SK-N-SH (cell line): ENCODE results near the gene DROSHA. TPM values are rescaled to one million over a fixed set of nuclear protein-coding genes. Genes with fewer than 3 reads are reported as not detected.

Source experiments
- CTCF ChIA-PET: fragments of 300-600, 350-600 bp; formaldehyde crosslinking; extraction: SDS; loops from one replicate; lab custom pipeline; 2021; lab: Yijun Ruan, JAX
- POLR2A ChIA-PET: fragments of 350-600 bp; sonication (Branson Sonifier 250); formaldehyde crosslinking; extraction: SDS; loops from one replicate; lab custom pipeline; 2020; ENCODE audit warnings: antibody characterized with exemption, inconsistent platforms; lab: Yijun Ruan, JAX
- DNase-seq: peaks from one replicate; pipeline ENCODE4 v3.0.0; 2012
- H2AFZ ChIP-seq: fragments of 200-600 bp; sonication (generic); 2 replicates; pipeline ENCODE4 v1.8.1; 2016; ENCODE audit warnings: antibody characterized with exemption, mild to moderate bottlenecking, low read depth
- H3F3A ChIP-seq: fragments of 200-600 bp; sonication (generic); replicated peaks from 2 replicates; pipeline ENCODE3; 2016; ENCODE audit warnings: antibody characterized with exemption, mild to moderate bottlenecking; ENCODE audit not compliant: insufficient read depth
- H3K27ac ChIP-seq, 2 experiments: fragments of 200-500 bp in 1 of 2; fragments of 200-600 bp in 1 of 2; sonication (Bioruptor generic) in 1 of 2; sonication (generic), shearing (Covaris generic) in 1 of 2; 2 replicates each; pipeline versions ENCODE4 v1.5.1 to v1.6.1; 2014 to 2016; ENCODE audit warnings: low read depth in 2 of 2, inconsistent platforms in 1 of 2, low read length in 1 of 2, mild to moderate bottlenecking in 1 of 2, mixed read lengths in 1 of 2
- H3K27me3 ChIP-seq: fragments of 200-600 bp; sonication (generic), shearing (Covaris generic); 2 replicates; pipeline ENCODE4 v1.6.1; 2016; ENCODE audit warnings: mixed run types; ENCODE audit not compliant: insufficient read depth
- H3K36me3 ChIP-seq, 2 experiments: fragments of 200-500 bp in 1 of 2; fragments of 200-600 bp in 1 of 2; sonication (Bioruptor generic) in 1 of 2; sonication (generic) in 1 of 2; replicated peaks in 1 of 2; 2 replicates each; pipeline versions ENCODE3 to v1.5.1; 2014 to 2016; ENCODE audit warnings: low read length in 1 of 2, mild to moderate bottlenecking in 1 of 2; ENCODE audit not compliant: insufficient read depth in 2 of 2, control insufficient read depth in 1 of 2
- H3K4me1 ChIP-seq, 2 experiments: fragments of 200-500 bp in 1 of 2; fragments of 200-600 bp in 1 of 2; sonication (Bioruptor generic) in 1 of 2; sonication (generic), shearing (Covaris generic) in 1 of 2; 2 replicates each; pipeline versions ENCODE4 v1.5.1 to v1.6.1; 2014 to 2016; ENCODE audit warnings: low read depth in 1 of 2, low read length in 1 of 2, mixed run types in 1 of 2; ENCODE audit not compliant: insufficient read depth in 2 of 2, control insufficient read depth in 1 of 2
- H3K4me2 ChIP-seq: fragments of 200-600 bp; sonication (generic), shearing (Covaris generic); 2 replicates; pipeline ENCODE4 v1.6.1; 2017; ENCODE audit warnings: mixed run types
- H3K4me3 ChIP-seq, 2 experiments: fragments of 200-500 bp in 1 of 2; fragments of 200-600 bp in 1 of 2; sonication (Bioruptor generic) in 1 of 2; sonication (generic), shearing (Covaris generic) in 1 of 2; 2 replicates each; pipeline versions ENCODE4 v1.5.1 to v1.8.1; 2014 to 2016; ENCODE audit warnings: low read depth in 2 of 2, inconsistent platforms in 1 of 2, low read length in 1 of 2, mild to moderate bottlenecking in 1 of 2, mixed read lengths in 1 of 2, moderate library complexity in 1 of 2
- H3K79me2 ChIP-seq: fragments of 200-600 bp; sonication (generic); 2 replicates; pipeline ENCODE4 v1.8.1; 2017; ENCODE audit warnings: mild to moderate bottlenecking; ENCODE audit not compliant: insufficient read depth
- H3K9ac ChIP-seq: fragments of 200-600 bp; sonication (generic); 2 replicates; pipeline ENCODE4 v1.6.1; 2017; ENCODE audit warnings: mixed run types
- H3K9me2 ChIP-seq: fragments of 200-600 bp; sonication (generic); 2 replicates; pipeline ENCODE4 v1.6.1; 2017; ENCODE audit warnings: mixed run types
- H3K9me3 ChIP-seq: fragments of 200-600 bp; sonication (generic); 2 replicates; pipeline ENCODE4 v1.6.1; 2017; ENCODE audit warnings: mixed run types, mild to moderate bottlenecking, moderate library complexity
- H4K20me1 ChIP-seq: fragments of 200-600 bp; sonication (generic); 2 replicates; pipeline ENCODE4 v1.6.1; 2017; ENCODE audit warnings: mild to moderate bottlenecking, mixed run types; ENCODE audit not compliant: insufficient read depth
- CTCF ChIP-seq: fragments of 200-600 bp; sonication (generic); IDR thresholded peaks from 2 replicates; pipeline ENCODE4 v1.6.1; 2017; ENCODE audit warnings: antibody characterized with exemption, mild to moderate bottlenecking, moderate library complexity
- ELF1 ChIP-seq: IDR thresholded peaks from 2 replicates; pipeline ENCODE4 v1.4.0; 2012
- EP300 ChIP-seq, 2 experiments: IDR thresholded peaks; 2 replicates each; pipeline versions ENCODE4 v1.4.0 to v1.6.1; 2012; ENCODE audit warnings: borderline replicate concordance in 1 of 2, low read depth in 1 of 2, low read length in 1 of 2
- FOXJ3 ChIP-seq: sonication (generic); formaldehyde crosslinking; IDR thresholded peaks from 2 replicates; pipeline ENCODE4 v1.5.1; 2020; ENCODE audit warnings: mild to moderate bottlenecking, missing genetic modification reagents
- FOXM1 ChIP-seq: IDR thresholded peaks from 2 replicates; pipeline ENCODE4 v1.4.0; 2012; ENCODE audit warnings: low read depth, mild to moderate bottlenecking
- GABPA ChIP-seq: IDR thresholded peaks from 2 replicates; pipeline ENCODE4 v1.4.0; 2012; ENCODE audit warnings: low read depth, mild to moderate bottlenecking
- JUND ChIP-seq: IDR thresholded peaks from 2 replicates; pipeline ENCODE4 v1.4.0; 2012
- MEF2A ChIP-seq: IDR thresholded peaks from 2 replicates; pipeline ENCODE4 v1.4.0; 2012; ENCODE audit warnings: low read depth, borderline replicate concordance
- MXI1 ChIP-seq: IDR thresholded peaks from 2 replicates; pipeline ENCODE4 v1.6.1; 2012; ENCODE audit warnings: mild to moderate bottlenecking, low read depth, low read length, improper control_type of control experiment
- NRF1 ChIP-seq: IDR thresholded peaks from 2 replicates; pipeline ENCODE4 v1.6.1; 2012; ENCODE audit warnings: low read depth, mild to moderate bottlenecking, low read length
- POLR2AphosphoS5 ChIP-seq: IDR thresholded peaks from 2 replicates; pipeline ENCODE4 v1.6.1; 2012; ENCODE audit warnings: low read depth, low read length
- RFX5 ChIP-seq: IDR thresholded peaks from 2 replicates; pipeline ENCODE4 v1.6.1; 2012; ENCODE audit warnings: mild to moderate bottlenecking, improper control_type of control experiment, low read length
- SIN3A ChIP-seq: IDR thresholded peaks from 2 replicates; pipeline ENCODE4 v1.6.1; 2012; ENCODE audit warnings: low read depth, mild to moderate bottlenecking, low read length, moderate library complexity, borderline replicate concordance
- TAF1 ChIP-seq: IDR thresholded peaks from 2 replicates; pipeline ENCODE4 v1.6.1; 2012; ENCODE audit warnings: low read depth, mild to moderate bottlenecking, low read length, moderate library complexity, borderline replicate concordance
- TEAD4 ChIP-seq: IDR thresholded peaks from 2 replicates; pipeline ENCODE4 v1.4.0; 2012; ENCODE audit warnings: mild to moderate bottlenecking, borderline replicate concordance; ENCODE audit not compliant: insufficient read depth
- YY1 ChIP-seq: IDR thresholded peaks from 2 replicates; pipeline ENCODE4 v1.4.0; 2012; ENCODE audit warnings: low read depth, mild to moderate bottlenecking
- WGBS: methylation state at CpG from one replicate; pipeline ENCODE4 v1.1.6; 2017; ENCODE audit warnings: low lambda C conversion rate; 5-methylcytosine and 5-hydroxymethylcytosine counted together
- polyA plus RNA-seq, 3 experiments: library from polyadenylated mRNA; depleted of rRNA; stranded (reverse); fragments of >200 nt; gene quantifications; 2 replicates each; pipeline ENCODE4 v1.2.3, GENCODE V29; 2012
- TF ChIP-seq, protein P1 (sequence below): IDR thresholded peaks from 2 replicates; pipeline ENCODE4 v1.6.1; 2012; ENCODE audit warnings: mild to moderate bottlenecking, low read depth, low read length, moderate library complexity
- TF ChIP-seq, protein P2 (sequence below): fragments of 150-350 bp; IDR thresholded peaks from 2 replicates; pipeline ENCODE4 v1.6.1; 2017; ENCODE audit warnings: antibody characterized with exemption, low read length, low read depth, borderline replicate concordance

Gene DROSHA
- polyA plus RNA-seq, 1 of the 3 experiments (the other 2 are of a cell fraction): 49.3 TPM

GRCh38 chr5:31364881-31365636 lies 166.8 kb downstream of the DROSHA start (continued):
- TF ChIP-seq JUND (peak; percentile 67), FOXJ3 (CRISPR knock-in tag) (no peak), EP300 (IDR thresholded peaks at IDR 0.05; ENCODE audit: borderline replicate concordance in 1 of 2, low read depth in 1 of 2, low read length in 1 of 2) (peak; percentile 18 to 70; a peak in 2 of 4 replicates), FOXM1 (peak; percentile 84; the same call in 1 of the 2 replicates), MEF2A (peak; percentile 21; the same call in 1 of the 2 replicates), MXI1 (no peak), POLR2AphosphoS5 (0 out of 2 replicates have a peak, but pooled peaks have one; percentile 14)

DNA sequence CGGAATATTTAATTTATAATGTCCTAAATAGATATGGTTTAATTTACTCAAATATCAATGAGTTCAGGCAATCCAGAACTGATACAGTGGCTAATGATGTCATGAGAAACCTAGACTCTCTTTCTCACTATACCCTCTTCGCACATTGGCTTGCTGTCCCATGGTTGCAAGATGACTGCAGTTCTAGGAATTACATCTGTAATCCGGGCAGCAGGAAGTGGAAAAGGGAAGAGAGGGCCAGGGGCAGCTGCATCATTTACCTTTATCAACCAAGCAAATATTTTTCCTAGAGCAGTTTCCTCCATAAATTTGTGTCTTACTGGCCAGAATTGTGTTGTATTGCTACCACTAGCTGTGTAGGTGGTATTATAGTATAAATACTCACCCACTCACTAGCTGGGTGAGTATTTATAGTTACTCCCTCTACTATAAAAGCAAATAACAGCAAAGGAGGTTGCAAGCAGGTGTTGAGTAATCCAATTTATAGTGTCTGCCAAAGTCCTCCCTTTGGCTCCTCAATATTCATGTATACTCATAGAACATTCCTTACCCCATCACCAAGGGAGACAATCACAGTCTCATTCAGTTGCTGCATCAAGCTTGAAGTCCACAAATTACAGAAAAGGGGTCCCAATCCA lies 168.8 kb downstream of the DROSHA start:
- peaks cover 11 to 46% of the 10 kb centered on the region in 2 experiments for H3K4me1 ChIP-seq
- DNase-seq: no peak
- H3K36me3 ChIP-seq: no peaks in the 10 kb centered on the region
- TF ChIP-seq TEAD4 (no peak), TAF1 (no peak), GABPA (no peak), NRF1 (no peak), MEF2A (no peak), CTCF (no peak), RFX5 (no peak), ELF1 (no peak), YY1 (no peak), SIN3A (no peak)
- TF ChIP-seq, protein P1, sequence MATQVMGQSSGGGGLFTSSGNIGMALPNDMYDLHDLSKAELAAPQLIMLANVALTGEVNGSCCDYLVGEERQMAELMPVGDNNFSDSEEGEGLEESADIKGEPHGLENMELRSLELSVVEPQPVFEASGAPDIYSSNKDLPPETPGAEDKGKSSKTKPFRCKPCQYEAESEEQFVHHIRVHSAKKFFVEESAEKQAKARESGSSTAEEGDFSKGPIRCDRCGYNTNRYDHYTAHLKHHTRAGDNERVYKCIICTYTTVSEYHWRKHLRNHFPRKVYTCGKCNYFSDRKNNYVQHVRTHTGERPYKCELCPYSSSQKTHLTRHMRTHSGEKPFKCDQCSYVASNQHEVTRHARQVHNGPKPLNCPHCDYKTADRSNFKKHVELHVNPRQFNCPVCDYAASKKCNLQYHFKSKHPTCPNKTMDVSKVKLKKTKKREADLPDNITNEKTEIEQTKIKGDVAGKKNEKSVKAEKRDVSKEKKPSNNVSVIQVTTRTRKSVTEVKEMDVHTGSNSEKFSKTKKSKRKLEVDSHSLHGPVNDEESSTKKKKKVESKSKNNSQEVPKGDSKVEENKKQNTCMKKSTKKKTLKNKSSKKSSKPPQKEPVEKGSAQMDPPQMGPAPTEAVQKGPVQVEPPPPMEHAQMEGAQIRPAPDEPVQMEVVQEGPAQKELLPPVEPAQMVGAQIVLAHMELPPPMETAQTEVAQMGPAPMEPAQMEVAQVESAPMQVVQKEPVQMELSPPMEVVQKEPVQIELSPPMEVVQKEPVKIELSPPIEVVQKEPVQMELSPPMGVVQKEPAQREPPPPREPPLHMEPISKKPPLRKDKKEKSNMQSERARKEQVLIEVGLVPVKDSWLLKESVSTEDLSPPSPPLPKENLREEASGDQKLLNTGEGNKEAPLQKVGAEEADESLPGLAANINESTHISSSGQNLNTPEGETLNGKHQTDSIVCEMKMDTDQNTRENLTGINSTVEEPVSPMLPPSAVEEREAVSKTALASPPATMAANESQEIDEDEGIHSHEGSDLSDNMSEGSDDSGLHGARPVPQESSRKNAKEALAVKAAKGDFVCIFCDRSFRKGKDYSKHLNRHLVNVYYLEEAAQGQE: no peak
- TF ChIP-seq, protein P2, sequence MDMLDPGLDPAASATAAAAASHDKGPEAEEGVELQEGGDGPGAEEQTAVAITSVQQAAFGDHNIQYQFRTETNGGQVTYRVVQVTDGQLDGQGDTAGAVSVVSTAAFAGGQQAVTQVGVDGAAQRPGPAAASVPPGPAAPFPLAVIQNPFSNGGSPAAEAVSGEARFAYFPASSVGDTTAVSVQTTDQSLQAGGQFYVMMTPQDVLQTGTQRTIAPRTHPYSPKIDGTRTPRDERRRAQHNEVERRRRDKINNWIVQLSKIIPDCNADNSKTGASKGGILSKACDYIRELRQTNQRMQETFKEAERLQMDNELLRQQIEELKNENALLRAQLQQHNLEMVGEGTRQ: no peak
- no peaks in the 10 kb centered on the region for H3K9me2 ChIP-seq
- peak overlapping the region; percentile 35; the same call in 1 of the 2 replicates for H2AFZ ChIP-seq
- H3K27me3 ChIP-seq: no peaks in the 10 kb centered on the region
- H3K9me3 ChIP-seq: no peaks in the 10 kb centered on the region
- H3K27ac ChIP-seq: peak overlapping the region in 1 of 2 experiments; percentile 82; a peak in 3 of 4 replicates
- no peak overlapping the region for H3K4me3 ChIP-seq
- H3K79me2 ChIP-seq: no peaks in the 10 kb centered on the region
- POLR2A ChIA-PET: no interaction called here
- CTCF ChIA-PET: interaction anchor here (0.7 kb wide), 2 partner anchors 20 to 116 kb away, joined by 3 read pairs; no protein-coding TSS in a partner anchor
- no peak overlapping the region for H3K4me2 ChIP-seq
- H3K9ac ChIP-seq: no peak overlapping the region
- H4K20me1 ChIP-seq: no peaks in the 10 kb centered on the region
- peaks cover 52% of the 10 kb centered on the region for H3F3A ChIP-seq
- WGBS: 61% methylated on average over 3 of the region's 3 CpGs
